ENCODE results near the gene CACNA1D.
A peak's percentile ranks its signal among the peaks of the same experiment; 100 is the strongest.

CACNA1D gene

GRCh38 chr3:53763353-53763752, 268.9 kb downstream of the CACNA1D start:
- FAIRE-seq = no peak

- no peak for FAIRE-seq
Measured at GRCh38 chr3:53764026-53764775, 269.8 kb downstream of the CACNA1D start.

- FAIRE-seq = no peak
Measured at GRCh38 chr3:53765753-53766152, 271.3 kb downstream of the CACNA1D start.

GRCh38 chr3:53766706-53767105, 272.3 kb downstream of the CACNA1D start:
- no peak for FAIRE-seq

GRCh38 chr3:53768478-53769459, 274.4 kb downstream of the CACNA1D start:
- FAIRE-seq = no peak

GRCh38 chr3:53772562-53772961, 278.2 kb downstream of the CACNA1D start:
- no peak for FAIRE-seq

- FAIRE-seq = peak; percentile 8
Measured at GRCh38 chr3:53773021-53773436, 278.6 kb downstream of the CACNA1D start.

- FAIRE-seq = peak; percentile 31
Measured at GRCh38 chr3:53773611-53774368, 279.4 kb downstream of the CACNA1D start.

- no peak for FAIRE-seq
Measured at GRCh38 chr3:53774414-53774813, 280.0 kb downstream of the CACNA1D start.

GRCh38 chr3:53775018-53775417, 280.6 kb downstream of the CACNA1D start:
- no peak for FAIRE-seq

GRCh38 chr3:53775834-53776251, 281.4 kb downstream of the CACNA1D start:
- FAIRE-seq = no peak

- no peak for FAIRE-seq
Measured at GRCh38 chr3:53776494-53777101, 282.2 kb downstream of the CACNA1D start.

- FAIRE-seq = no peak
Measured at GRCh38 chr3:53777468-53777867, 283.1 kb downstream of the CACNA1D start.

GRCh38 chr3:53778153-53778552, 283.7 kb downstream of the CACNA1D start:
- no peak for FAIRE-seq

GRCh38 chr3:53780171-53780570, 285.8 kb downstream of the CACNA1D start:
- no peak for FAIRE-seq

GRCh38 chr3:53780806-53781205, 286.4 kb downstream of the CACNA1D start:
- FAIRE-seq = no peak

- FAIRE-seq = no peak
Measured at GRCh38 chr3:53787016-53787415, 292.6 kb downstream of the CACNA1D start.

- no peak for FAIRE-seq
Measured at GRCh38 chr3:53788038-53788437, 293.6 kb downstream of the CACNA1D start.

GRCh38 chr3:53789459-53789858, 295.0 kb downstream of the CACNA1D start:
- no peak for FAIRE-seq

GRCh38 chr3:53790470-53790869, 296.1 kb downstream of the CACNA1D start:
- no peak for FAIRE-seq

GRCh38 chr3:53791317-53791716, 296.9 kb downstream of the CACNA1D start:
- no peak for FAIRE-seq

- no peak for FAIRE-seq
Measured at GRCh38 chr3:53792866-53793265, 298.5 kb downstream of the CACNA1D start.
